SKM-1 (cell line): ENCODE results near the gene APP.
"Not testable (repeated sequence)": the region's sequence is repeated elsewhere in the genome, so short reads cannot be mapped to it uniquely, and the experiment has no call there.

Source experiments
- DNase-seq: peaks from one replicate; lab custom pipeline; 2025; ENCODE audit not compliant: unreplicated experiment; lab: John Stamatoyannopoulos, UW

Gene APP

DNA sequence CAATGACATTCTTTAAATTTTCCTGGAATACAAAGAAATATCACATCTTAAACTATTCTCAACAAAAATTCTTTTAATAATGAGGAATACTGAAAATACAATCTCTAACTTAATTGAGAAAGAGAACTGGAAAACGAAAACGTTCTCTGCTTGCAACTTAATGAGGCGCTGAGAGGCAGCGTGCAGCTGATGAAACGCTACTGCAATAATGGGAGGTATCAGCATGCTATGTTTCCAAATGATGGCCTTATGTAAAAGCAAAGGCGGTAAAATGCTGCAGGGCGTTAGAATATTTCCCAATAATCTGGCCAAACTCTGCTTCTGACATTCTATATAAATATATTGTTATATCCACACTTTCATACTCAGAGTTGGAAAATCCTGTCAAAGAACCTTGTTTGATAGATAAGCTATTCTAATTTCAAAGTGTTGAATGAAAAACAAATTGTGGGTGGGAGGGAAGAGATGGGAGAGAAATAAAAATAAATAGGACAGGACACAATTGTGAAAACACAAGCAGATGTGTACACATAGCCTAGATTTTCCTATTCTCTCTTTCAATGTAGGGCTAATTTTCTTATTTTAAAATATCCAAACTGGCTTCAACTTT lies 70.9 kb downstream of the APP start:
- no peak for DNase-seq

DNA sequence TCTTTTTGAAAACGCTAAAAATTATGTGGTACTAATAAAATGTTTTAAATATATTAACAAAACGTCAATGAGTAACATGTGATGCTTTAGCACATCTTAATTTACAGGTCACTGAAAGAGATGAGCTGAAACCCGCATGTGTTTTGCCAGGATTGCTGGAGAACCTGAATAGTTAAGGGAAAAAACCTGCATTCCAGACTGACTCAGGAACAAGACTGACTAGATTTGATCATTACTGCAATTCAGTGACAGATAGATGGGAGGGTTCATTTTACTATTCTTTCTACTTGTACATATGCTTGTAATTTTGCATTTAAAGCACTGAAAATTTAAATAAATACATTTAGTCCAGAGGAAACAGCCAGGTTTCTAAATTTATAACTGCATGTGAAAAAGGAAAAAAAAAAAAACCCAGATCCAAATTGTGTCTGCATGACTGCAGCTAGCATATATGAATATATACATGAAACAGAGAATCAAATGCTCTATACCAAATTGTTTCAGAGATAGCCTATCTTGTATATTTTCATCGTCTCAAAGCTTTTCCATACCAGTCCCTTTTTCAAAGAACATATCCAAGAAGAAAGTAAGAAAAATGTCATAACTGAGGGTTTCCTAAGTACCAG lies 71.7 kb downstream of the APP start:
- no peak for DNase-seq

DNA sequence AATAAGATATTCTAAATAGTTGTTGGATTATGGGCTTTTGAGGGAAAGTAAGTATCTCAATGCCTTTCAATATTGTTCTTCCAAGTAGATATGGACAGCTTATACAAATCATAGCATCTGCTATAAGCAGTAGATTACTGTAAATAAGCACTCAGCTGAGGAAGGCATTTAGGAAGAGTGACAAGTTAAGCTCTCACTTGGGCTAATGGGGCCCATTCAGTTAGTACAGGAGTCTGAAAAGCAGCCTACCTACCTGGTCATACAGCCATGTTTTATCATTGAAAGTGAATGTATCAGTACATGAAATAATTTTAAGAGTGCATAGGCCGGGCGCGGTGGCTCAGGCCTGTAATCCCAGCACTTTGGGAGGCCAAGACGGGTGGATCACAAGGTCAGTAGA lies 73.1 kb downstream of the APP start:
- no peak for DNase-seq

DNA sequence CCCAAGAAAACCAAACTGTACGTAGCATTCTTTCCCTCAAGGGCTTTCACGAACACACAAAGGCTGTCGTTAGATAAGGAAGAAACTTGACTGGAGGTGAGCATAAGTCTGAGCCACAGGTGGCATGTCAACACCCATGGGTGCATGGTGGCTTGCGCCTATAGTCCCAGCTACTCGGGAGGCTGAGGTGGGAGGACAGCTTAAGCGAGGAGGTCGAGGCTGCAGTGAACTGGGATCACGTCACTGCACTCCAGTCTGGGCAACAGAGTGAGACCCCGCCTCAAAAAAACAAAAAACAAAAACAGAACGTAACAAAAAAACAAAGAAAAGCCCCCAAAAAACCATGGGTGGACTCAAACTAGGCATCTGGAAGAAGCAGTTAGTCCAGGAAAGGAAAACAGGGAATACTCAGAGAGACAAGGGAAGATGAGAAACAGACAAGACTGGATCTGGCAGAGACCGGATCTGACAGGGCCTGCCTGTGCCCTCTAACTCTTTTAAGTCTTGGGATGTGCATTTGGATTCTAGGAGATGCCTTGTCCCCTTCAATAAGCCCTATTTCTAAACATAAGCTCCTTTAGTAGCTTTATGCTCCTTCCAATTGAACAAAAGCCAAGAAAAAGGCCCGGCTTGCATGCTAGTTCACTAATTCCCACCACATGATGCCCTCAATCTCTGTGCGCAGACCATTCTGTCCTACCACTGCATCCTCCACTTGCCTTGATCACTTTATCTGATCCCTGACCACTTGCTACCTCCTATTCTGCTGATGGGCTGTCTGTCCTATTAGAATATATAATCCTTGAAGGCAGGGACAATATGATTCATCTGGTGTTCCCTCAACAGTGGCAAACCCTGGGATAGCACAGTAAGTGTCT lies 73.8 kb downstream of the APP start:
- DNase-seq, result no peak

DNA sequence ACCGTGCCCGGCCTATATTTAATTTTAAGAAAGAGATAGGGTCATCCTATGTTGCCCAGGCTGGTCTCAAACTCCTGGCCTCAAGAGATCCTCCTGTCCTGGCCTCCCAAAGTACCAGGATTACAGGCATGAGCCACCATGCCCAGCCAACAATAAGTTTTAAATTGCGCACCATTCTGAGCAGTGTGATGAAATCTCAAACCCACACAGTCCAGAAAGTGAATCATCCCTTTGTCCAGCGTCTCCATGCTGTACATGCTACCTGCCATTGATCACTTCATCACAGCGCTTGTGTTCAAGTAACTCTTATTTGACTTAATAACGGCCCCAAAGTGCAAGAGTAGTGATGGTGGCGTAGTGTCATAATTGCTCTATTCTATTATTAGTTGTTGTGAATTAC lies 75.4 kb downstream of the APP start:
- DNase-seq, result no peak

DNA sequence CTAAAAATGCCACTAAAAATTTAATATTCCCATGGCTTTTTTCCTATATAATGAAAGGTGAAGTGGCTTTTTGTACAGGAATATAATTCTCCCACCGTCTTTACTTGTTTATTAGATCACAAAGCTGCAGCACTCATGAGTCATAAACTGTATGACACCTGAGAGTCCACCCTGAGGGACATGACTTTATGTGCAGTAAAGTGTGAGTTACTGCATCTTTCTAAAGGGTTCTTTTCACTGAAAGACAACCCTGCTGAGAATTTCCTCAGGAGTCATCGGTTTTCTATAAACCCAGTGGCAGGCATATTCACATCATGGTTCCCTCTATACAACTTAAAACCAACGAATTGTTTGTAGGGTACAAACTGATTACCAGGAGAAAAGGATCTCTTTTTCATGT lies 77.4 kb downstream of the APP start:
- no peak for DNase-seq

DNA sequence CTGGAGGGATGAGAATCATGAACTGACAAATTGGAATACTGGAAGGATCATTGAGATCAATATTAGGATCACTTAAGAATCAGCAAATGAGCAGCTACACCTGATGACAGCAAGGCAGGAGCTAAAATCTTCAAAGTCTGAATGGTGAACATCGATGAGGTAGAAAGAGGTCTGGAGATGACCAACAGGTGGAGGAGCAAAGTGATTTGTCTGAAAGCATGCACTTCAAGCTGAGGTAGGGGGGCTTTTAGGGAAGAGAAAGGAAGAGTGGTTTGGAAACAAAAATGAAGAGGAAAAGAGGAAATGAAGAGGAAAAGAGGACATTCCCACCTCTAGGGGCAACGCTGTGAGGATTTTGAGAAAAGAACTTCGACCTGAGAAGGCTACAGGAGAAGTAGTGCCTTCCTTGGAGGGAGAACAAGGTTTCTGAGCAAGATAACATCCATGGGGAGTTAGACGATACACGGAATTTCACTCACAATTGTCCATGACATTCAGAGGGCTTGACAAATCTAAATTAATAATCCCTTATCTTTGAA lies 79.0 kb downstream of the APP start:
- no peak for DNase-seq

DNA sequence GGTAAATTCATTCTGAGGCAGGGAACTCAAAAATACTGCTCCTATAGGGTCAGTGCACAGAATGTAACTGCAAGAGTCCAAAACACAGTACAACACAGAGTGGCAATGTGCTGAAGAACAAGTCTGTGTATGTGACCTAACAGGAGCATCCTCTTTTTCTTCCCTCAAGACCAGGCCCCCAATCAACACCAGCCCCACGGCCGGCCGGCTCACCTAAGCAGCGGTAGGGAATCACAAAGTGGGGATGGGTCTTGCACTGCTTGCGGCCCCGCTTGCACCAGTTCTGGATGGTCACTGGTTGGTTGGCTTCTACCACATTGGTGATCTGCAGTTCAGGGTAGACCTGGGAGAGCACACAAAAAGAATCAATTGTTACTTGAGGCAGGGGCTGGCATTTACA lies 80.8 kb downstream of the APP start:
- no peak for DNase-seq

DNA sequence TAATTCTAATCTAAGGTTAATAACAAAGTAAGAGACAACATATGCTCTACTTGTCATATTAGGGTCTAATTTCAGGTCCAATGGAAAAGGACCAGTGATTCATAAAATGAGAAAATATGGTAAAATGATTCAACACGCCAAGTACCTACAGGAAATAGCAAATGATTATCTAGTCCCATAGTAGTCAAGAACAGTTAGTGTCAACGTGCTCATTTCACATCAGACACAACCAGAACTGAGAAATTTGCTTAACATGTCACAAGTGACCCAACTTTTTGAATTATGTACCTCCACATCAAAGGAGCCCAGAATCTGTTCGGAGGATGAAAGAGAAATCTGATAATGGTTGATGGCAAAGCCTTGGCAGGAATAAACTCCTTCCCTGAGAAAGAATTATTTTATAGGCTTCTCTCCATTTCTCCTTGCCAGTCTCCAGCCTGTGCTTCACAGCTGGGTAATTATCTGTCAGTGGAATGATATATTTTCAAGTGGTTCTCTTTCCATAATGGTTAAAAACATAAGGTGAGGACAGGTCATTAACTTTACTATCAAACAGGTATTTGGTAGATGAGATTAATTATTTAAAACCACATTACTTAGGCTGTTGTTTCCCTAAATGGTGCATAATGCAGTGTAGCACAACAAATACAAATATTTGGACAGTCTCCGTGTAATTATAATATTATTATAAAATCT lies 83.2 kb downstream of the APP start:
- no peak for DNase-seq

DNA sequence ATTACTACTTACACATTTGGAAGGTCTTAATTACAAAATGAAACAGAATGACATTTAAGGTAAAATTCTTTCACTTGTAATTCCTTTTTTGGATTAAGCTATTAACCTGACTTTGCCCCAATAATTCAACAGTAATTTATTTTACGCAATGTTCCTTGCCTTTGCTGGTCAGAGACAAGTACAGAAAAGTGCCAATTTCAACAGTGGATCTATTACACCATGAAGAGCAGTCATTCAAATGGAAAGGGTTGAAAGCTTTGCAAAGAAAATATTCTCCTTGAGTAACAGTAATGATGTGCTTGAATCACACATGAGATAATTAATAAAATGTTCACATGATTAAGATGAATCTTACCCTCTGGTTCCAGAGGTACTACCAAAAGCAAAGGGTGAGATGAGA lies 84.7 kb downstream of the APP start:
- DNase-seq, result no peak

DNA sequence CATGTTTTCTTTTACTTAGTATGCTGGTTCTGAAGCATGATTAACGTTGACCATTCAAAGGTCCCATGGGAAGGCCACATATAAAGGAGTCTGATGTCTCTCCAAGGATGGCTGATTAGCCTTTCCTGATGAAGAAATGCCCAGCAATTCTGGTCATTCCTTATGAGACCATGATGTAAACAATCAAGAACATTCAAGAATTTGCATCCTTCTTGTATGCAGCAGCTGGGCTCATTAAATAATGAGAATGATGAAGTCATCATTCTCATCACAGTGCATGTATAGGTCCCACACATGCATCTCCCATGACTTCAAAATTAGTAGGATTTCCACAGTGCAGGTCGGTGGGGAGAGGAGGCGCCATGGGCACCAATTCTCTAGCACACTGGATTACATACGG lies 85.4 kb downstream of the APP start:
- DNase-seq, result no peak

DNA sequence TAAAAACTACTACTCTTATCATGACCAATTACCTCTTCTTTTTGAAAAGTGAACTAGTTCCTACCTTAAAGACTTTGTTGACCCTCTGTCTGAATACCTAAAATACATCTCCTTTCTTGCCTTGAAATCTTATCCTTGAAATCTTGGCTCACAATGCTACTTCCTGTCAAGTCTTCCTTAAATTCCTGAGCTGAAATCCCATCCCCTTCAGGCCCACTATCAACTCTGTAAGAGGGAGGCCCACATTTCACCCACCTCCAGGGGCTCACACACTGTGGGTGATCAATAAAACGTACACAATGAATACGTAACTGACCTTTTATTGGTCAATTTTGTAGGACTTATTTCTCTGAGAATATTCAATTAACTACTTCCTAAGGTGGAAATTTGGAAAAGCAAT lies 88.0 kb downstream of the APP start:
- DNase-seq, result no peak

DNA sequence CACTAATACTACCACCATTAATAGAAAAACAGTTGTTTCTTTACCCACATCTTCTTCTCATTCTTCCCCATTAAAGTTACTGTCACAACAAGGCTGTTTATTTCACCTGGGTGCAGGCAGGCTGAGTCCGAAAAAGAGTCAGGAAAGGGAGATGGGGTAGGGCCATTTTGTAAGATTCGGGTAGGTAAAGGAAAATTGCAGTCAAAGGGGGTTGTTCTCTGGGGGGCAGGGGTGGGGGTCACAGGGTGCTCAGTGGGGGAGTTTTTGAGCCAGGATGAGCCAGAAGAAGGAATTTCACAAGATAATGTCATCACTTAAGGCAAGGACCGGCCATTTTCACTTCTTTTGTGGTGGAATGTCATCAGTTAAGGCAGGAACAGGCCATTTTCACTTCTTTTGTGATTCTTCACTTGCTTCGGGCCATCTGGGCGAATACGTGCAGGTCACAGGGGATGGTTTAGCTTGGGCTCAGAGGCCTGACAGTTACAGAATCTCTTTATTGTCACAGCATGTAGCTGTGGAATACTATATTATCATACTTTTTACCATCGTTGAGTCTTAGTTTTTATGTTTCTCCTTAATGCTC lies 89.3 kb downstream of the APP start:
- DNase-seq, result not testable (repeated sequence)

DNA sequence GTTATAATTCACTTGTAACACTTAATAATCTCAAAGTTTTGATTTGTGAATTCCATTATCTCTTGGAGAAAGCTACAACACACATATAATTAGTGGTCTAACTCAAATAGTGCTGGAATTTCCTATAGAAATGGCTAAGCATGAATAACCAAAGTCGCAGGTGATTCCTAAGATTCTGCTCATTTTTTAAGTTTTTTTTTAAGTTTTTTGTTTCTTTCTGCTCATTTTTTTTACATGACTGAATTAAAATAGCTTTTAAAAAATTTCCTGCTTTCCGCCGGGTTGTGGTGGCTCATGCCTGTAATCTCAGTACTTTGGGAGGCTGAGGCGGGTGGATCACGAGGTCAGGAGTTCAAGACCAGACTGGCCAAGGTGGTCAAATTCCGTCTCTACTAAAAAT lies 90.4 kb downstream of the APP start:
- no peak for DNase-seq

DNA sequence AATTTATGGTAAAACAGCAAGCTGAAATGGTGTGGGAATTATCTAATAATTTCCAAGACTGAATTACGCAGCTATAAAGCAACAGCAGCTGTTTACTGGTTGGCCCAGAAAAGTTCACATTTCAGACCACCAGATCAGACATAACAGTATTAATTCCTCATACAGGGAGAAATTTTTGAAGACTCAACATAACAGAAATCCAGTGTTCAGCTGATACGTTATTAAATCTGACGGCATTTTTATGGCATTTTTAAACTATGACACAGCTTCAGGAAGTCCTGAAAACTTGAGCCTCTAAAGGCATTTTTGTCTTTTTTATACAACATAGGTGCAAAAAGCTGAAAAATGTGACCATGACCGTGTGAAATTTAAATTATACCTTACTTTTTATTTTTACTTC lies 91.2 kb downstream of the APP start:
- DNase-seq, result no peak

DNA sequence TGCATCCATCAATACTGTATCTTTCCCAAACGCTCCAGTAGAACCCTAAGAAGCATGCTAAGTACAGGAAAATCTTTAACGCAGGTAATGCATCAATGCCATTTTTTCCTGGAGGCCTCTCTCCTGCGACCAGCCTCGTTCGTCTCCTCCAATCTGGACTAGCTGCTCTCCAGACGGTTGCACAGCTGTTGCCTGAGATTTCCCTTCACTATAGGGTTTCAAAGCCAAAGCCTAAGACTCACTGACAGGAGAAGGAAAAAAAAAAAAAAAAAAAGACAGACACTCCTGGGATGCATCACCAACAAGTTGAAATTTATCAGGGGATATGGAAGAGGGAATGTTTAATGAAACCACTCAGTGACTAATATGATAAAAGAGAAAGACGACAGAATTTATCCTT lies 93.0 kb downstream of the APP start:
- no peak for DNase-seq

DNA sequence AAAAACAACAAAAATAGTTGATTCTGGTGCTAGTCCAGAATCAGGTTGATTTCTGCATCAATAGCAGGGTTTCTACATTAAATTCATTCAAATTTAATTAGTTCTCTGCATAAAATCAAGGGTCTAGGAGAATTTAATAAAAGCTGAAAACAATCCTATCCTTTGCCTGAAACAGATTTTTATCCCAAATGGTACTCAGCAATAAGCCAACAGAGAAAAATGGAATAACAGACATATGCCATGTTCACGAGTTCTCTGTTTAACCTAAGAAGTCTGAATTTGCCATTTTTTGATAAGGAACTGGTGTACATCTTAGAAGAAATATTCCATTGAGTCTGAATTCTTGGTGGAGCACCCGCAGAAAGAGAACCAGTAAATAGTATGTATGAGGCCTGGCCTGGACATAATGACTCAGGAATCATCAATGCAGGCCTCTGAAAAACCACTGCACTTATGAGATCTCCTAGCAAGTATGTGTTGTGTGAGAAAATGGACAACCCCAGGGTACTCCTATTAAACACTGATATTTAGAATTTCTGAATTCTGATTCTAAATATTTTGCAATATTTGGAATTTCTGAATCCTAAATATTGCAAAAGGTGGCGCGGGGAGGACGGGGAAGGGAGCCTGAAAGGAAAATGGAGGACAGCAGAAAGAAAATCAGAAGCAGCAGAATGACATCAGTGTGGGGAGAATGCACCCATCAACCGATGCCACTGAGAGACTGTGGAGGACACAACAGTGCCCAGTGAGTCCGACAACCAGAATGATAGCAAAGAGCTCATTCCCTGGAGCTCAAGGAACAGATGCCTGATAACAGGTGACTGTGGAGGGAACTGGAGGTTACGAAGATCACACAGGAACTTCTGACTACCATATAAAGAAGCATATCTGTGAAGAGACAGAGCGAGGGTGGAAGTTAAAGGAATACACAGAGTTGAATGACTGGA lies 97.6 kb downstream of the APP start:
- no peak for DNase-seq

DNA sequence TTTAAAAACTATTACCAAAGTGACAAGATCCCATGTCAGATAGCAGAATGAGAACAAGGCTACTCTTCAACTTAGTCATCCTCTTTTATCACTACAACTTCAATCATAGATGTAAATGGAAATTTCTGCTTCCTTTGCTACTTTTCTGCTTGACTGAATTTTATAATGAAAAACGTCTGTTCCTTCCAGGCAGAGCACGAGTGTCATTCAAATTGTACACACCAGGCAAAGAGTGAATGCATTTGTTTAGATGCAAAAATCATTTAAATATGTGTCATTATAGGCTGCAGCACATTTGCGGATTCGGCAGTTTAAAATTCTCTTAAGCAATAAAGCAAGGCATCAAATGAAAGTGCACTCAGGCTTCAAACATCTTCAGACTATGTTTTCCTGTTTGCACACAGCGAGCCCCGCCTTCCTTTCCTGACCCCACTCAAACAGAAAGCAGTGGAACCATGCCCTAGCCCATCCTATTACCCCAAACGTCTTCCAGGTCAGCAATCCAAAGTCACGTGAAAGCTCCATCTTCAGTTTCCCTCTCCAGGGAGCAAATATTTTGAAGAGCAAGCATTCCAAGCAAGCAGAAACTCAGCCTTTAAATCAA lies 99.6 kb downstream of the APP start:
- no peak for DNase-seq

DNA sequence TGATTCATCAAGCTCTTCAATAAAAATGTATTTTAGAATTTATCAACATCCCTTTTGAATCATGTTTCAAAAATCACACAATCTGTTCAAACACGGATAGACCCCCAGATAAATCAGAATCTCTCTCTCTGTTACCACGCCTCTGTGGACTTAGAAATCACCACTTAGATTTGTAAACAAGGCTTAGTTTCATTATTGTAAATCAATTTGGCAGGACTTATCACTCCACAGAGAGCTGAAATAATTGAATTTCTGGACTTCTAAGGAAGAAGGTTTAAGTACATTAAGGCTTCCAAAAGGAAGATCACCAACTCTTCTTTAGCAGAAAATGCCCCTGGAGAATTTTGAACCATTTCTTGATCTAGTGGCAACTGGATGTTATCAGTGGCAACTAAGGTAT lies 100.4 kb downstream of the APP start:
- DNase-seq, result no peak

DNA sequence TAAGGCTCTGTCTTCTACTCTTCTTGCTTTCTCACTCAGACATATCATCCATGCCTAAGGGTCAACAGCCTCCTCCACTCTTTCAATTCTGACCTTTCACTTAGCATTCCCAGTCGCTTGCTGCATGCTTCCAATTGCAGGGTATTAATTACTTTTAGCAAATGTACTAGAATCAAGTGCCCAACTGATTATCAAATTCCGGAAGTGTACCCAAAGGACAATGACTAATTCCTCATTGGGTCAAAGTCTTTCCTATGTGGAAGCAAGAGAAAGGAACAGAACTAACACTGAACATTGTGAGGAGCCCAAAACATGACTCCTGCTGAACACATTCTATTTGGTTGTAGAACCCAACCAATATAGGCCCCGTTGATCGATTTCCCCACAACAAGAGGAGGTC lies 101.8 kb downstream of the APP start:
- DNase-seq, result no peak
